GM12891 (cell line): Measurements from ENCODE around the gene TP73. TPM values are rescaled to one million over a fixed set of nuclear protein-coding genes. Genes with fewer than 3 reads are reported as not detected.
A peak's percentile ranks its signal among the peaks of the same experiment; 100 is the strongest.

Experiments used
- DNase-seq: peaks from one replicate; pipeline ENCODE4 v3.0.0; 2011; ENCODE audit warnings: low spot score; ENCODE audit not compliant: insufficient read length
- FAIRE-seq: peaks from 2 replicates; lab custom pipeline; 2011; peaks lifted over from hg19 to GRCh38; lab: Jason Lieb, UNC
- PAX5 ChIP-seq: IDR thresholded peaks from 2 replicates; pipeline ENCODE4 v1.6.1; 2011; ENCODE audit warnings: low read length, moderate library complexity, mild to moderate bottlenecking; ENCODE audit not compliant: insufficient read depth, severe bottlenecking
- POLR2A ChIP-seq: IDR thresholded peaks from 2 replicates; pipeline ENCODE4 v1.6.1; 2011; ENCODE audit warnings: low read depth, low read length, control low read depth
- POLR2AphosphoS5 ChIP-seq: IDR thresholded peaks from 2 replicates; pipeline ENCODE4 v1.6.1; 2011; ENCODE audit warnings: low read depth, low read length, control low read depth
- POU2F2 ChIP-seq: IDR thresholded peaks from 2 replicates; pipeline ENCODE4 v1.6.1; 2011; ENCODE audit warnings: low read depth, mild to moderate bottlenecking, control low read depth, low read length, moderate library complexity
- SPI1 ChIP-seq: IDR thresholded peaks from 2 replicates; pipeline ENCODE4 v1.6.1; 2011; ENCODE audit warnings: low read depth, low read length, control low read depth
- TAF1 ChIP-seq: IDR thresholded peaks from 2 replicates; pipeline ENCODE4 v1.6.1; 2011; ENCODE audit warnings: low read depth, low read length, control low read depth
- polyA plus RNA-seq: library from polyadenylated mRNA; unstranded; fragments of >200 nt; gene quantifications from one replicate; pipeline ENCODE4 v1.2.1, GENCODE V29; 2012; ENCODE audit warnings: low read depth, missing spikeins, inconsistent platforms; ENCODE audit not compliant: missing spikeins

TP73 gene
- polyA plus RNA-seq = 8.8 TPM

DNA sequence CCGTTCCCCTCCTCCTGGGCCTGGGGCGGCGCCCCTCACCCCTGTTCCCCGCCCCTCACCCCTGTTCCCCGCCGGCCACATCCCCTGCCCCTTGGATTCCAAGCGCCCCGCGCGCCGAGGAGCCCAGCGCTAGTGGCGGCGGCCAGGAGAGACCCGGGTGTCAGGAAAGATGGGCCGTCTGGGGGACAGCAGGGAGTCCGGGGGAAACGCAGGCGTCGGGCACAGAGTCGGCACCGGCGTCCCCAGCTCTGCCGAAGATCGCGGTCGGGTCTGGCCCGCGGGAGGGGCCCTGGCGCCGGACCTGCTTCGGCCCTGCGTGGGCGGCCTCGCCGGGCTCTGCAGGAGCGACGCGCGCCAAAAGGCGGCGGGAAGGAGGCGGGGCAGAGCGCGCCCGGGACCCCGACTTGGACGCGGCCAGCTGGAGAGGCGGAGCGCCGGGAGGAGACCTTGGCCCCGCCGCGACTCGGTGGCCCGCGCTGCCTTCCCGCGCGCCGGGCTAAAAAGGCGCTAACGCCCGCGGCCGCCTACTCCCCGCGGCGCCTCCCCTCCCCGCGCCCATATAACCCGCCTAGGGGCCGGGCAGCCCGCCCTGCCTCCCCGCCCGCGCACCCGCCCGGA, at the start of gene TP73:
TP73 (plus strand) TSS at position 587 of the 618 bp plus-strand sequence. CDS start 29,850 bp downstream, outside the sequence.
- no peak for FAIRE-seq
- no peak for DNase-seq
- TF ChIP-seq SPI1 (no peak), POLR2A (no peak), TAF1 (no peak), POU2F2 (no peak)

DNA sequence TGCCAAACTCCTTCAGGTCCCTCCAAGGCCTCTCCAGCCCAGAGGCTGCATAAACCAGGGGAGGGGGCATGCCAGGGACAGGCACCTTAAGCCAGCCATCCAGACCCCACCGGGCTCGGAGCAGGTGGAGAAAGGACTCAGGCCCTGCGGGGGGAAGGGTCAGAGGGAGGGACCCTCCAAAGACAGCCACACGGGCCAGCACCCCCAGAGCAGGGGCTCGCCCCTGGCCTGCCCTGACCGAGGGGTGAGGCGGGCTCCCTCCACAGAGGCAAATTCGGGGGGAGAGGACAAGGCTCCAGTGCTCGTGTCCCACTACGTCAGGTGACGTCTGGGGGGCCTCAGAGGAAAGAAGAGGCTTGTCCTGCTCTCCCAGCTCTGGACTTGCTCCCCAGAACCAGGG, 49.2 kb upstream of the TP73 start:
- TF ChIP-seq POU2F2 = no peak
- TF ChIP-seq TAF1 = no peak
- no peak for TF ChIP-seq PAX5
- TF ChIP-seq POLR2AphosphoS5 = no peak
- TF ChIP-seq POLR2A = no peak
- TF ChIP-seq SPI1 = no peak
- DNase-seq = no peak
- no peak for FAIRE-seq

DNA sequence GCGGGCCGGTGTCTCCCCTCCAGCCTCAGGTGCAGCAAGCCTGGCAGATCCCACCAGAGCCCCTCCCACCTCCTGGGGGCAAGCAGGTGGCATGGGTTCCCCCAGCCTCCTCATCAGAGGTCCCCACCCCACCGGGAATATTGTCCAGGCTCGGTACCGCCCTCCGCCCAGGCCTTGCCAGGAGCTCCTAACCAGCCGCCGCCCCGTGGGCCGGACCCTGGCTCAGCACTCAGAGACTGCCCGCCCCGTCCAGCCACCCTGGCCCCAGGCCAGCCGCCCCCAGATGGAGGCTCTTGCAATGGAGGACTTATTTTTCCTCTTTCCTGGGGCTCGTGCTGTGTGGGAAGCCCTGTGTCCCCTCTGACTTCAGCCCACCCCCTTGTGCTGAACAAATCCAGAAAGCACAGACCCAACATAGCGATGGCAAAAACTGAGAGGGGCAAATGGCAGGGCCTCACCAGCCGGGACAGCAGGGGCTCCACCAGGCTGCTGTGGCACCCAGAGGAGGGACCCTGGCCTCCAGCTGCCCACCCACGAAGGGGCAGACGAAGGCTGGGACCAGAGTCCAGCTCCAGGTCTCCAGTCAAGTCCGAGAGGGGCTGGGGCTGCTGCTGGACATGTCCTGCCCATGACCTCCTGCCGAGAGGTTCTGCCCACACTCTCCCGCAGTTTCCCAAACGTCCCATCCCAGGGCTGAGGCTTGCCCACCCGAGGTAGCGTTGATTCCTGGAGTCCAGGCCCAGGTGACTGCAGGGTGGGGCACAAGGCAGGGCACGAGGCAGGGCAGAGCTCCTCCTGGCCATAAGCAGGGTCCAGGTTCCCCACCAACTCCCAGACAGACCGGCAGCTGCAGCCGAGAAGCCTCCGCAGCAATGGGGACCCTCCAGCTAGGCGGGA, 48.5 kb upstream of the TP73 start:
- DNase-seq (no peak), FAIRE-seq (no peak)
- TF ChIP-seq POLR2AphosphoS5 = no peak
- no peak for TF ChIP-seq SPI1
- no peak for TF ChIP-seq TAF1
- no peak for TF ChIP-seq POU2F2
- no peak for TF ChIP-seq PAX5
- no peak for TF ChIP-seq POLR2A

DNA sequence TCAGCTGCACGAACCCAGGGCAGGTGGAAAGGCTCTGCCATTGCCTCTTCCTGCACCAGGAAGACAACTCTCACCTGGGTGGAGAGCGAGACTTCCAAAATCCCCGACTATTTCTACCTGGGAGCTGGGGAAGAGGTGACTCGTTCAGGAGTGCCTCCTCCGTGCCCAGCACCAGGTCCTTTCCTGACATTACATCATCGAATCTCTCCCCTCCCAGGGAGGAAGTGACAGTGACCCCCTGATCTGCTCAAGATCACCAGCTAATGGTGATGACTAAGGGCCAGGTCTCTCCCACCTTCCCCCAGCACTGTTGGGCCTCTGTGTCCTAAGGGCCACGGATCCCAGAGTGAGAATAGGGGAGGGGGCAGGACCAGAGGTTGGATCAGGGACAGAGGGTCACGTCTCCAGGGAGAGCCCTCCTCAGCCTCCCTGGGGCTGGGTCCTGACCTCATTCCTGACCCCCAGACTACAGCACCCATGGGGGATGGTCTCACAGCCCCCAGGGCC, 47.8 kb upstream of the TP73 start:
- FAIRE-seq (no peak), DNase-seq (no peak)

DNA sequence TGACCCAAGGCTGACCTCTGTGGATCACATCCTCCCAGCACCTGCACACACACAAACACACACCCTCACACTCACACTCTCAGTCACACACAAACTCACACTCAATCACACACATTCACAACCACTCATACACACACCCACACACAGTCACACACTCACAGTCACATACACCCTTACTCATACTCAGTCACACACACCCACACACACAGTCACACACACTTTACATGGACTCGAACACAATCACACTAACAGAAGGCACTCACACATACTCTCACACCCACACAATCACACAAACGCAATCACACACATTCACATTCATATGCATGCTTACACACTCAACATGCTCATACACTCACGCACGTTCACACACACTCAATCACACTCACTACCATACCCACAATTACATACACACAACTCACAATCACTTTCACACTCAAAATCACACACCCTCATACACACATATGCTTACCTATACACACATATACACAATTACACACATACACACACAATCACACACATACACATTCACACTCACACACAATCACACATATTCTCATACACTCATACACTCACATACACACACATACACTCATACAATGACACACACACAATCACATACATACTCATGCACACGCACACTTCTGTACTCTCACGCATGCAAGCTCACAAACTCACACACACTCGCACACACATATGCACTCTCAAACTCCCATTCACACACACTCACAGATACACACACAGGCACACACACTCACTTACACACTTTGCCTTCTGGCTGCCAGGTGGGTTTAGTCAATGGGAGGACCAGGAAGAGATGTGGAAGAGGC, 47.1 kb upstream of the TP73 start:
- FAIRE-seq (peak; percentile 59), DNase-seq (no peak)
- no peak for TF ChIP-seq POU2F2
- TF ChIP-seq SPI1 = no peak
- no peak for TF ChIP-seq TAF1
- no peak for TF ChIP-seq POLR2AphosphoS5
- no peak for TF ChIP-seq POLR2A
- TF ChIP-seq PAX5 = no peak

More for the DNA sequence above, 47.8 kb upstream of the TP73 start:
- TF ChIP-seq PAX5 (no peak), POU2F2 (no peak), POLR2A (no peak), TAF1 (no peak), SPI1 (no peak), POLR2AphosphoS5 (no peak)

DNA sequence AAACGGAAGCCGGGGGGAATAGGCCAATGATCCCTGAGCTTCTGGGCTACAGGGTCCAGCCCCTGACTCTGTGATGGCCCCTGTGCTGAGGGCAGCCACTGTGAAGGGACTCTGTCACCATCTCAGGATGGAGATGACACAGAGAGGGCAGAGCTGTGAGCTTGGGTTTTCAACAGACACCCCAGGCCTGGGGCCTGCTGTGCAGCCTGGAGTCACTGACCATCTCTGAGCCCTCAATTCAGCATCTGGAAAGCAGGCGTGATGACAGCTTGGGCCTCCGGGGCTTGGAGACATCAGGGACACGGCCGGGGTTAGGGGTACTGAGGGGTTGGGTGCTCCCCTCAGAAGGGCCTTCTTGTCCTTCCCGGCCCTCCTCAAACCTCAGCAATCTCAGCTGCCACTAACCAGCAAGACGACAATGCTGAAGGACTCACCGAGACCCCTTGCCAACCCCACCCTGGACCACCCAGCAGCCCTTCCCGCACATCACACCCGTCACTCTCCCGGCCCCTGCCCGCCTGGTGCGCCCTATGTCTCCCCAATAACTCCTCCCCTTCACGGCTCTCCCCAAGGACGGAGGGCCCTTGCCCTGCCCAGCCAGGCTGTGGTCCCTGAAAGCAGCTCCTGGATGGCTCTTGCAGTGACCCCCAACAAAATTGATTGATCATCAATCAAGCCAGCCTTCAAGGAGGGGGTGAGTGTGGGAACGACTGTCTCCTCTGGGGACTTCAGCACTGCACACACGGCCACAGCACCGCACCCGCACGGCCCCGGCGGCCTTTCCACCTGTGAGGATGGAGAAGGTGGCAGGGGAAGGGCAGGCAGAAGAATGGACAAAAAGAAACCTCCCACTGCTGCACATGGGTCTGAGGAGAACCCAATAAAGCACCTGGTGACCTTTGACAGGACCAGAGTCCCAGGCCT, 45.3 kb upstream of the TP73 start:
- DNase-seq (no peak), FAIRE-seq (no peak)

DNA sequence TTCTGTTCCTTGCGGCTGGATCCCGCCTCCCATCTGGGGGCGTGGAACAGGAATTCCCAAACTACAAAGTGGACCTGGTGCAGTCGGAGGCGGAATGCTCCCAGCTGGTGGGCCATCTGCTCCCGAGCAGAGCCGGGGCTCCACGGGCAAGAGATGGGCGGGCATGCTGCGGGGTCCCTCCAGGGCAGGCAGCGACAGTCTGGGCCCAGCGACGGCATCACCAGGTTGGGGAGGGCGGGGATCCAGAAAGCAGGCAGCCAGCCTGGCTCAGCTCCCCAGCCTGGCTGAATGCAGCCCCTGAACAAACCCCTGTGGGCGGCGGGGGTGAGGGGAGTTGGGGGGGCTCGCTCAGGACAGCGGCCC, 44.6 kb upstream of the TP73 start:
- DNase-seq (no peak), FAIRE-seq (no peak)
- TF ChIP-seq TAF1 (no peak), POLR2A (no peak), POLR2AphosphoS5 (no peak), SPI1 (no peak), PAX5 (no peak), POU2F2 (no peak)

More for the DNA sequence above, 45.3 kb upstream of the TP73 start:
- TF ChIP-seq POLR2A (no peak), TAF1 (no peak), PAX5 (no peak), POU2F2 (no peak), SPI1 (no peak), POLR2AphosphoS5 (no peak)

DNA sequence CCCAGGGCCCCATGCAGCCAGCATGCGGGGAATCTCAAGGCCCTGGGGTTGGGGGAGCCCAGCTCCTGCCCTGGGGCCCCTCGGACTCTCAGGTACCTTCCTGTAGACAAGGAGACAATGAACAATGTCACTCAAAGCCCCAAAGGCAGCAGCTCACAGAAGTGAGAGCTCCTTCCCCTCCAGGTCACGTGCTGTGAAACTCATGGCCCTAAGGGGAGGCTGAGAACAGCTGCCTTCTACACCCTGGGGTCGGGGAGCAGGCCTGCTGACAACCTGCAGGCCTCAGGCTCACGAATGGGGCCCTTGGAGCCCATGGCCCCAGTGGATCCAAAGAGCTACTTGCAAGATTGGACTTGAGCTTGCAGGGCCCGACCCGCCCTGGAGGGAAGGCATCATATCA, 44.2 kb upstream of the TP73 start:
- TF ChIP-seq PAX5 (no peak), SPI1 (no peak), POLR2AphosphoS5 (no peak), POU2F2 (no peak), POLR2A (no peak), TAF1 (no peak)
- DNase-seq = no peak
- FAIRE-seq = no peak
